B cell (primary cell): Measurements from ENCODE around the gene UBQLN3.

Source experiments
- EZH2 ChIP-seq: IDR thresholded peaks from 2 replicates; pipeline ENCODE4 v1.6.1; 2012; ENCODE audit warnings: borderline replicate concordance, low read depth, mild to moderate bottlenecking, moderate library complexity, low read length; ENCODE audit not compliant: insufficient read depth, poor library complexity, severe bottlenecking
- TF ChIP-seq, protein P1 (sequence below): fragments of 200-600 bp; IDR thresholded peaks from one replicate; pipeline ENCODE4 v1.8.0; 2022; ENCODE audit warnings: antibody characterized with exemption, mild to moderate bottlenecking

DNA sequence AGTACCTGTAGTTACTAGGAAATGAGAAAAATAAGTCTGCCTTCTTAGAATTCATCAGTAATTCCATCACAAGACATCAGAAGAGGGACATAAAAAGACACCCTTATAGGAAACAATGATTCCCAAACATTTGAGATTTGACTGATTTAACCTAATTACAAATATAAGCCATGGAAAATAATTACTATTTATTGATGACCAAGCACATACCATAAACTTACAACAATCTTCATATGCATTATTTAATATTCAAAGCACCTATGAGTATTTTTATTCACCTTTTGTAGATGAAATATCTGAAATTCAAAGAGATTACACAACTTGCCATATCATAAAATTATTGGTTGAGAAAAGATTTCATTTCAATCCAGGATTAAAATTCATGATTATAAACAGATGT lies 35.8 kb downstream of the UBQLN3 start:
- TF ChIP-seq, protein P1, sequence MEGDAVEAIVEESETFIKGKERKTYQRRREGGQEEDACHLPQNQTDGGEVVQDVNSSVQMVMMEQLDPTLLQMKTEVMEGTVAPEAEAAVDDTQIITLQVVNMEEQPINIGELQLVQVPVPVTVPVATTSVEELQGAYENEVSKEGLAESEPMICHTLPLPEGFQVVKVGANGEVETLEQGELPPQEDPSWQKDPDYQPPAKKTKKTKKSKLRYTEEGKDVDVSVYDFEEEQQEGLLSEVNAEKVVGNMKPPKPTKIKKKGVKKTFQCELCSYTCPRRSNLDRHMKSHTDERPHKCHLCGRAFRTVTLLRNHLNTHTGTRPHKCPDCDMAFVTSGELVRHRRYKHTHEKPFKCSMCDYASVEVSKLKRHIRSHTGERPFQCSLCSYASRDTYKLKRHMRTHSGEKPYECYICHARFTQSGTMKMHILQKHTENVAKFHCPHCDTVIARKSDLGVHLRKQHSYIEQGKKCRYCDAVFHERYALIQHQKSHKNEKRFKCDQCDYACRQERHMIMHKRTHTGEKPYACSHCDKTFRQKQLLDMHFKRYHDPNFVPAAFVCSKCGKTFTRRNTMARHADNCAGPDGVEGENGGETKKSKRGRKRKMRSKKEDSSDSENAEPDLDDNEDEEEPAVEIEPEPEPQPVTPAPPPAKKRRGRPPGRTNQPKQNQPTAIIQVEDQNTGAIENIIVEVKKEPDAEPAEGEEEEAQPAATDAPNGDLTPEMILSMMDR, result no peak
- no peak for TF ChIP-seq EZH2
